GM12873 (cell line): ENCODE data around the gene ZNF559.

Experiments used
- CTCF ChIP-seq: IDR thresholded peaks from 2 replicates; pipeline ENCODE4 v1.5.1; 2012; ENCODE audit warnings: low read depth, mild to moderate bottlenecking, moderate library complexity, low read length, control low read depth; ENCODE audit not compliant: insufficient read depth; ENCODE audit errors: missing control alignments

The ZNF559 gene

GRCh38 chr19:9342610-9343304, 18.8 kb downstream of the ZNF559 start:
- TF ChIP-seq CTCF: no peak

- TF ChIP-seq CTCF: no peak
Observed at GRCh38 chr19:9345005-9345404, 21.0 kb downstream of the ZNF559 start.

- no peak for TF ChIP-seq CTCF
Observed at GRCh38 chr19:9348253-9348652, 24.3 kb downstream of the ZNF559 start.

- TF ChIP-seq CTCF: no peak
Observed at GRCh38 chr19:9348671-9349070, 24.7 kb downstream of the ZNF559 start.

- TF ChIP-seq CTCF: no peak
Observed at GRCh38 chr19:9352505-9352904, 28.5 kb downstream of the ZNF559 start.

GRCh38 chr19:9353011-9353410, 29.0 kb downstream of the ZNF559 start:
- no peak for TF ChIP-seq CTCF

GRCh38 chr19:9354651-9355050, 30.7 kb downstream of the ZNF559 start:
- no peak for TF ChIP-seq CTCF
